B cell (primary cell): ENCODE results near the gene NUMB. TPM values are rescaled to one million over a fixed set of nuclear protein-coding genes. Genes with fewer than 3 reads are reported as not detected.

Source experiments
- ATAC-seq: fragments of 200-7000 bp; cut with Tn5 transposase; one replicate; pipeline ENCODE4 v1.10.0; 2021; ENCODE audit warnings: low read depth, mild to moderate bottlenecking, moderate number of reproducible peaks, moderate library complexity
- CTCF ChIA-PET: fragments of 350-600 bp; sonication (Branson Sonifier 250); formaldehyde crosslinking; loops from one replicate; lab custom pipeline; 2021; ENCODE audit warnings: antibody characterized with exemption, inconsistent platforms; lab: Charles Lee
- POLR2A ChIA-PET: fragments of 350-600 bp; sonication (Branson Sonifier 250); formaldehyde crosslinking; loops from one replicate; lab custom pipeline; 2021; ENCODE audit warnings: antibody characterized with exemption; lab: Charles Lee
- DNase-seq: peaks from one replicate; pipeline ENCODE4 v3.0.0; 2013
- H2AFZ ChIP-seq: 2 replicates; pipeline ENCODE4 v1.6.1; 2012; ENCODE audit warnings: mild to moderate bottlenecking, low read depth, low read length; ENCODE audit not compliant: insufficient read depth, poor library complexity, severe bottlenecking
- H3K27ac ChIP-seq, 2 donors: 1 replicate in 1 of 2; 2 replicates in 1 of 2; pipeline ENCODE4 v1.5.1; 2012 to 2013; ENCODE audit warnings: low read length in 2 of 2, mild to moderate bottlenecking in 2 of 2, moderate library complexity in 1 of 2
- H3K27me3 ChIP-seq, 4 experiments: fragments of 200-600 bp in 1 of 4; sonication (generic) in 1 of 4; replicated peaks in 1 of 4; 1 replicate in 2 of 4; 2 replicates in 2 of 4; pipeline versions ENCODE4 v1.6.1 to v1.7.0; 2013 to 2016; ENCODE audit warnings: low read length in 3 of 4, mild to moderate bottlenecking in 2 of 4, mixed read lengths in 1 of 4, moderate library complexity in 1 of 4; ENCODE audit not compliant: insufficient read depth in 4 of 4, control insufficient read depth in 3 of 4; ENCODE audit errors: control extremely low read depth in 1 of 4
- H3K36me3 ChIP-seq, 2 experiments: replicated peaks in 1 of 2; 1 replicate in 1 of 2; 2 replicates in 1 of 2; pipeline versions ENCODE4 v1.6.1 to v1.7.1; 2013; ENCODE audit warnings: low read length in 1 of 2; ENCODE audit not compliant: insufficient read depth in 2 of 2, control insufficient read depth in 1 of 2; ENCODE audit errors: control extremely low read depth in 1 of 2, extremely low read depth in 1 of 2
- H3K4me1 ChIP-seq, 2 donors: fragments of 200-600 bp in 1 of 2; sonication (generic) in 1 of 2; 1 replicate in 1 of 2; 2 replicates in 1 of 2; pipeline versions ENCODE4 v1.5.1 to v1.6.1; 2013 to 2017; ENCODE audit warnings: low read length in 2 of 2; ENCODE audit not compliant: control insufficient read depth in 2 of 2, insufficient read depth in 2 of 2
- H3K4me2 ChIP-seq: replicated peaks from 2 replicates; pipeline ENCODE3; 2012; ENCODE audit warnings: mild to moderate bottlenecking, low read depth, low read length; ENCODE audit not compliant: poor library complexity, severe bottlenecking
- H3K4me3 ChIP-seq, 5 experiments: fragments of 200-600 bp in 1 of 5; sonication (generic) in 1 of 5; 1 replicate in 3 of 5; 2 replicates in 2 of 5; pipeline versions ENCODE4 v1.5.1 to v1.7.0; 2011 to 2016; ENCODE audit warnings: low read length in 4 of 5, mild to moderate bottlenecking in 4 of 5, low read depth in 2 of 5, control low read depth in 1 of 5, moderate library complexity in 1 of 5; ENCODE audit not compliant: insufficient read depth in 1 of 5; ENCODE audit errors: control extremely low read depth in 1 of 5, extremely low read depth in 1 of 5
- H3K79me2 ChIP-seq: fragments of 200-600 bp; sonication (generic); one replicate; pipeline ENCODE4 v1.6.0; 2016; ENCODE audit warnings: low read length; ENCODE audit not compliant: control insufficient read depth, insufficient read depth
- H3K9ac ChIP-seq: fragments of 200-600 bp; sonication (generic); 2 replicates; pipeline ENCODE4 v1.6.1; 2017; ENCODE audit warnings: mild to moderate bottlenecking, low read length, moderate library complexity
- H3K9me3 ChIP-seq, 3 donors: one replicate each; pipeline versions ENCODE4 v1.6.1 to v1.7.1; 2013; ENCODE audit warnings: low read length in 2 of 3; ENCODE audit not compliant: control insufficient read depth in 2 of 3, insufficient read depth in 1 of 3; ENCODE audit errors: control extremely low read depth in 1 of 3
- H4K20me1 ChIP-seq: 2 replicates; pipeline ENCODE4 v1.6.0; 2012; ENCODE audit warnings: mild to moderate bottlenecking, low read length; ENCODE audit not compliant: insufficient read depth, control insufficient read depth, poor library complexity, severe bottlenecking
- H3K27ac Mint-ChIP-seq: one replicate; pipeline ENCODE4 v1.8.0; 2021; ENCODE audit warnings: mixed read lengths
- H3K27me3 Mint-ChIP-seq: one replicate; pipeline ENCODE4 v1.8.0; 2021; ENCODE audit warnings: mixed read lengths
- H3K4me1 Mint-ChIP-seq: one replicate; pipeline ENCODE4 v1.8.0; 2021; ENCODE audit warnings: mixed read lengths
- H3K4me3 Mint-ChIP-seq: one replicate; pipeline ENCODE4 v1.8.0; 2021; ENCODE audit warnings: mixed read lengths
- H3K9me3 Mint-ChIP-seq: one replicate; pipeline ENCODE4 v1.8.0; 2022; ENCODE audit warnings: mixed read lengths; ENCODE audit not compliant: insufficient read depth
- CTCF ChIP-seq: fragments of 200-600 bp; IDR thresholded peaks from one replicate; pipeline ENCODE4 v1.8.0; 2022; ENCODE audit warnings: antibody characterized with exemption, mild to moderate bottlenecking
- EZH2 ChIP-seq: IDR thresholded peaks from 2 replicates; pipeline ENCODE4 v1.6.1; 2012; ENCODE audit warnings: borderline replicate concordance, low read depth, mild to moderate bottlenecking, moderate library complexity, low read length; ENCODE audit not compliant: insufficient read depth, poor library complexity, severe bottlenecking
- WGBS: methylation state at CpG from one replicate; pipeline ENCODE4 v1.1.5; 2013; ENCODE audit warnings: missing lambda C conversion rate; ENCODE audit not compliant: insufficient coverage; 5-methylcytosine and 5-hydroxymethylcytosine counted together
- intact Hi-C: fragments of 100-400 bp; cut with micrococcal nuclease; formaldehyde crosslinking; loops from one replicate; pipeline ENCODE4 v1.10.0; 2022
- polyA plus RNA-seq: library from polyadenylated mRNA; depleted of rRNA; stranded (reverse); fragments of >200 nt; gene quantifications from 2 replicates; pipeline ENCODE4 v1.2.3, GENCODE V29; 2012
- total RNA-seq, 2 donors: library from RNA; stranded (reverse); fragments of 120-200 nt in 1 of 2; gene quantifications; 1 replicate in 1 of 2; 2 replicates in 1 of 2; pipeline versions ENCODE4 v1.2.3 to v1.2.4, GENCODE V29; 2013 to 2022

Gene NUMB
- total and polyA plus RNA-seq, 2 donors (not counting 1 experiment from before 2014, with no cell fraction given), result 63.4 to 102 TPM

GRCh38 chr14:73491256-73492042, 33.1 kb upstream of the NUMB start:
- ChIA-PET POLR2A (interaction anchor here (0.8 to 1.4 kb wide), 5 partner anchors 8 to 395 kb away, joined by 3 to 4 read pairs (median 4); no protein-coding TSS in a partner anchor), CTCF (interaction anchor here (1.1 to 1.6 kb wide), 3 partner anchors 17 to 196 kb away, joined by 5 to 9 read pairs (median 8); no protein-coding TSS in a partner anchor)
- Histone ChIP-seq H3K27me3 (no peaks in the 10 kb centered on the region), H3K9me3 (no peaks in the 10 kb centered on the region), H3K4me2 (peak overlapping the region; percentile 93), H3K4me3 (peak overlapping the region; percentile 56 to 86 (median 83)), H3K27ac (peak overlapping the region; percentile 55 to 64), H3K36me3 (peaks cover 2 to 17% of the 10 kb centered on the region in 2 experiments), H3K4me1 (peaks cover 21 to 32% of the 10 kb centered on the region in 2 donors), H4K20me1 (peaks cover 32% of the 10 kb centered on the region), H3K9ac (peak overlapping the region; percentile 94), H3K79me2 (peaks cover 28% of the 10 kb centered on the region), H2AFZ (peak overlapping the region; percentile 91)
- Mint-ChIP-seq H3K4me3 (peak overlapping the region; percentile 94), H3K27ac (peak overlapping the region; percentile 92), H3K27me3 (no peaks in the 10 kb centered on the region), H3K9me3 (no peaks in the 10 kb centered on the region), H3K4me1 (peaks cover 35% of the 10 kb centered on the region)
- intact Hi-C loops, result loop anchor here (5.0 kb wide), 3 partner anchors 76 to 396 kb away; partner anchors contain the start of genes ACOT2 and ZNF410
- WGBS, result 3% methylated on average over 94 of the region's 94 CpGs
- peak; percentile 79 for DNase-seq
- TF ChIP-seq EZH2 (no peak), CTCF (no peak)
- ATAC-seq, result peak; percentile 50
